Activated T-helper 1 cell treated with anti-CD3 and anti-CD28 coated beads, Interleukin-12 subunit alpha, Interleukin-12 subunit beta, Interleukin-2, Interleukin-4 antibody, amounts not matched to agents 30 ng/mL and 10 ng/mL and 1 ng/mL, durations not matched to agents 14 hours and 24 hours and 36 hours (primary cell): ENCODE results near the gene OPCML. TPM values are rescaled to one million over a fixed set of nuclear protein-coding genes. Genes with fewer than 3 reads are reported as not detected.

ENCODE experiments used
- DNase-seq: peaks from one replicate; pipeline ENCODE4 v3.0.0; 2021; ENCODE audit warnings: low spot score
- H3K27ac Mint-ChIP-seq: one replicate; pipeline ENCODE4 v1.8.0; 2021; ENCODE audit warnings: mild to moderate bottlenecking, mixed read lengths
- H3K27me3 Mint-ChIP-seq: one replicate; pipeline ENCODE4 v1.8.0; 2022; ENCODE audit warnings: mild to moderate bottlenecking, moderate library complexity, mixed read lengths; ENCODE audit not compliant: insufficient read depth
- H3K36me3 Mint-ChIP-seq: one replicate; pipeline ENCODE4 v1.8.0; 2021; ENCODE audit warnings: low read depth, mixed read lengths
- H3K4me1 Mint-ChIP-seq: one replicate; pipeline ENCODE4 v1.8.0; 2021; ENCODE audit warnings: low read depth, mixed read lengths
- H3K4me3 Mint-ChIP-seq: one replicate; pipeline ENCODE4 v1.8.0; 2021; ENCODE audit warnings: mild to moderate bottlenecking, moderate library complexity, mixed read lengths
- H3K9me3 Mint-ChIP-seq: one replicate; pipeline ENCODE4 v1.8.0; 2021; ENCODE audit warnings: mixed read lengths
- intact Hi-C: fragments of 100-400 bp; cut with micrococcal nuclease; formaldehyde crosslinking; loops from one replicate; pipeline ENCODE4 v1.15.1; 2024
- total RNA-seq: library from RNA; stranded (reverse); gene quantifications from 2 replicates; pipeline ENCODE4 v1.2.3, GENCODE V29; 2022

Gene OPCML
- total RNA-seq, 1 donor from 2014 or later = not detected

- DNase-seq = no peak
- no peaks in the 10 kb centered on the region for H3K27me3 Mint-ChIP-seq
- intact Hi-C loops = no loop called here
- no peaks in the 10 kb centered on the region for H3K36me3 Mint-ChIP-seq
- no peak overlapping the region for H3K27ac Mint-ChIP-seq
- H3K4me3 Mint-ChIP-seq = no peak overlapping the region
- no peaks in the 10 kb centered on the region for H3K9me3 Mint-ChIP-seq
- H3K4me1 Mint-ChIP-seq = no peaks in the 10 kb centered on the region
Observed at GRCh38 chr11:133311230-133311629, 221.1 kb downstream of the OPCML start.

- H3K36me3 Mint-ChIP-seq = no peaks in the 10 kb centered on the region
- no peak overlapping the region for H3K27ac Mint-ChIP-seq
- no peak overlapping the region for H3K4me3 Mint-ChIP-seq
- no peaks in the 10 kb centered on the region for H3K4me1 Mint-ChIP-seq
- intact Hi-C loops = no loop called here
- H3K27me3 Mint-ChIP-seq = no peaks in the 10 kb centered on the region
- H3K9me3 Mint-ChIP-seq = no peaks in the 10 kb centered on the region
- no peak for DNase-seq
Observed at GRCh38 chr11:133306019-133306418, 226.3 kb downstream of the OPCML start.

GRCh38 chr11:133305208-133305956, 226.9 kb downstream of the OPCML start:
- Mint-ChIP-seq H3K9me3 (no peaks in the 10 kb centered on the region), H3K36me3 (no peaks in the 10 kb centered on the region), H3K27ac (no peak overlapping the region), H3K27me3 (peaks cover 3% of the 10 kb centered on the region), H3K4me3 (no peak overlapping the region), H3K4me1 (no peaks in the 10 kb centered on the region)
- DNase-seq = no peak
- intact Hi-C loops = no loop called here

- Mint-ChIP-seq H3K4me3 (no peak overlapping the region), H3K36me3 (no peaks in the 10 kb centered on the region), H3K27me3 (peaks cover 6% of the 10 kb centered on the region), H3K9me3 (no peaks in the 10 kb centered on the region), H3K4me1 (no peaks in the 10 kb centered on the region), H3K27ac (no peak overlapping the region)
- no peak for DNase-seq
- intact Hi-C loops = no loop called here
Observed at GRCh38 chr11:133303262-133303661, 229.0 kb downstream of the OPCML start.

GRCh38 chr11:133302056-133302455, 230.2 kb downstream of the OPCML start:
- Mint-ChIP-seq H3K4me3 (no peak overlapping the region), H3K27me3 (peaks cover 6% of the 10 kb centered on the region), H3K36me3 (no peaks in the 10 kb centered on the region), H3K9me3 (no peaks in the 10 kb centered on the region), H3K4me1 (no peaks in the 10 kb centered on the region), H3K27ac (no peak overlapping the region)
- no peak for DNase-seq
- intact Hi-C loops = no loop called here

- Mint-ChIP-seq H3K4me1 (no peaks in the 10 kb centered on the region), H3K27me3 (peaks cover 6% of the 10 kb centered on the region), H3K9me3 (no peaks in the 10 kb centered on the region), H3K36me3 (no peaks in the 10 kb centered on the region), H3K4me3 (no peak overlapping the region), H3K27ac (no peak overlapping the region)
- no peak for DNase-seq
- intact Hi-C loops = no loop called here
Observed at GRCh38 chr11:133300666-133301065, 231.6 kb downstream of the OPCML start.

GRCh38 chr11:133291780-133292179, 240.5 kb downstream of the OPCML start:
- no peak for DNase-seq
- Mint-ChIP-seq H3K27me3 (peaks cover 3% of the 10 kb centered on the region), H3K4me1 (no peaks in the 10 kb centered on the region), H3K9me3 (no peaks in the 10 kb centered on the region), H3K4me3 (no peak overlapping the region), H3K27ac (no peak overlapping the region), H3K36me3 (no peaks in the 10 kb centered on the region)
- intact Hi-C loops = no loop called here

- Mint-ChIP-seq H3K9me3 (no peaks in the 10 kb centered on the region), H3K27ac (no peak overlapping the region), H3K4me1 (no peaks in the 10 kb centered on the region), H3K27me3 (no peaks in the 10 kb centered on the region), H3K36me3 (no peaks in the 10 kb centered on the region), H3K4me3 (no peak overlapping the region)
- DNase-seq = no peak
- intact Hi-C loops = no loop called here
Observed at GRCh38 chr11:133285359-133285758, 246.9 kb downstream of the OPCML start.

- Mint-ChIP-seq H3K27me3 (no peaks in the 10 kb centered on the region), H3K36me3 (no peaks in the 10 kb centered on the region), H3K27ac (no peak overlapping the region), H3K9me3 (no peaks in the 10 kb centered on the region), H3K4me3 (no peak overlapping the region), H3K4me1 (no peaks in the 10 kb centered on the region)
- intact Hi-C loops = no loop called here
- no peak for DNase-seq
Observed at GRCh38 chr11:133284156-133284555, 248.1 kb downstream of the OPCML start.

- Mint-ChIP-seq H3K4me1 (no peaks in the 10 kb centered on the region), H3K4me3 (no peak overlapping the region), H3K9me3 (no peaks in the 10 kb centered on the region), H3K36me3 (no peaks in the 10 kb centered on the region), H3K27me3 (peaks cover 2% of the 10 kb centered on the region), H3K27ac (no peak overlapping the region)
- no peak for DNase-seq
- intact Hi-C loops = no loop called here
Observed at GRCh38 chr11:133277886-133278285, 254.4 kb downstream of the OPCML start.

GRCh38 chr11:133271871-133272776, 260.2 kb downstream of the OPCML start:
- peaks cover 4% of the 10 kb centered on the region for H3K27me3 Mint-ChIP-seq
- intact Hi-C loops = no loop called here
- H3K4me1 Mint-ChIP-seq = peaks cover 32% of the 10 kb centered on the region
- no peak for DNase-seq
- H3K9me3 Mint-ChIP-seq = peaks cover 8% of the 10 kb centered on the region
- no peak overlapping the region for H3K4me3 Mint-ChIP-seq
- no peak overlapping the region for H3K27ac Mint-ChIP-seq
- peaks cover 1% of the 10 kb centered on the region for H3K36me3 Mint-ChIP-seq

- Mint-ChIP-seq H3K27me3 (peaks cover 2% of the 10 kb centered on the region), H3K36me3 (peaks cover 1% of the 10 kb centered on the region), H3K4me1 (peaks cover 38% of the 10 kb centered on the region), H3K4me3 (no peak overlapping the region), H3K27ac (no peak overlapping the region), H3K9me3 (peaks cover 10% of the 10 kb centered on the region)
- intact Hi-C loops = no loop called here
- DNase-seq = no peak
Observed at GRCh38 chr11:133271206-133271605, 261.1 kb downstream of the OPCML start.

- Mint-ChIP-seq H3K27ac (peak overlapping the region; percentile 47), H3K36me3 (peaks cover 3% of the 10 kb centered on the region), H3K4me1 (peaks cover 50% of the 10 kb centered on the region), H3K27me3 (peaks cover 2% of the 10 kb centered on the region), H3K9me3 (peaks cover 19% of the 10 kb centered on the region), H3K4me3 (no peak overlapping the region)
- DNase-seq = peak; percentile 33
- intact Hi-C loops = loop anchor here (1.0 to 5.0 kb wide), 3 partner anchors 10 to 678 kb away; no protein-coding TSS in a partner anchor
Observed at GRCh38 chr11:133269267-133269666, 263.0 kb downstream of the OPCML start.
